Activated naive CD4-positive, alpha-beta T cell treated with anti-CD3 and anti-CD28 coated beads for 36 hours (primary cell): ENCODE results near the gene GRM7. TPM values are rescaled to one million over a fixed set of nuclear protein-coding genes. Genes with fewer than 3 reads are reported as not detected.

Source experiments
- CTCF ChIA-PET: fragments of 350-600 bp; sonication (Branson Sonifier 250); formaldehyde crosslinking; loops from one replicate; lab custom pipeline; 2021; ENCODE audit warnings: antibody characterized with exemption; lab: Charles Lee
- DNase-seq: peaks from one replicate; pipeline ENCODE4 v3.0.0-alpha.2; 2020
- H3K27ac Mint-ChIP-seq: one replicate; pipeline ENCODE4 v1.8.0; 2021; ENCODE audit warnings: mild to moderate bottlenecking, mixed read lengths
- H3K27me3 Mint-ChIP-seq: one replicate; pipeline ENCODE4 v1.8.0; 2021; ENCODE audit warnings: low read depth, mixed read lengths
- H3K36me3 Mint-ChIP-seq: one replicate; pipeline ENCODE4 v1.8.0; 2021; ENCODE audit warnings: low read depth, mixed read lengths
- H3K4me1 Mint-ChIP-seq: one replicate; pipeline ENCODE4 v1.8.0; 2021; ENCODE audit warnings: low read depth, mixed read lengths
- H3K4me3 Mint-ChIP-seq: one replicate; pipeline ENCODE4 v1.8.0; 2021; ENCODE audit warnings: mild to moderate bottlenecking, moderate library complexity, mixed read lengths
- H3K9me3 Mint-ChIP-seq: one replicate; pipeline ENCODE4 v1.8.0; 2021; ENCODE audit warnings: mixed read lengths
- intact Hi-C: fragments of 100-400 bp; cut with micrococcal nuclease; formaldehyde crosslinking; loops from one replicate; pipeline ENCODE4 v1.15.1; 2023
- total RNA-seq, 2 experiments: library from RNA; stranded (reverse); gene quantifications; one replicate each; pipeline ENCODE4 v1.2.3, GENCODE V29; 2021

GRM7 gene
- total RNA-seq, 2 experiments from 2014 or later: not detected

DNA sequence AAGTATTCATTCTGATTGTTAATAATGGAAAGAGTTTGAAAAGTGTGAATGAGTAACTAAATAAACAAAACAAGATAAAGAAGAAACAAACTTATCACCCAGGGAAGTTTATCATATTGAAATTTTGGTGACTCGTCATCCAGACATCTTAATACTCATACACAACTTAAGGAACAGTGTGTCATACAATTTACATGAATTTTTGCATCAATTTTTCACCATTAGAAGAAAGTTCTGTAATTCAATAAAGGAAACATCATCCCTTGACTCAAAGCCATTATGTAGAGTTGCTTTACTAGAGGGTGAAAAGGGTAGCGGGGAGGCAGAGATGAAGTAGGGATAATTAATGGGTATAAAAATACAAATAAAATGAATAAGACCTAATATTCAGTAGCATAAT is 536.2 kb downstream of the GRM7 start:
- DNase-seq: no peak
- no peaks in the 10 kb centered on the region for H3K36me3 Mint-ChIP-seq
- H3K4me3 Mint-ChIP-seq: no peak overlapping the region
- H3K9me3 Mint-ChIP-seq: peaks cover 3% of the 10 kb centered on the region
- H3K4me1 Mint-ChIP-seq: no peaks in the 10 kb centered on the region
- CTCF ChIA-PET: no interaction called here
- intact Hi-C loops: no loop called here
- H3K27ac Mint-ChIP-seq: no peak overlapping the region
- H3K27me3 Mint-ChIP-seq: no peaks in the 10 kb centered on the region

DNA sequence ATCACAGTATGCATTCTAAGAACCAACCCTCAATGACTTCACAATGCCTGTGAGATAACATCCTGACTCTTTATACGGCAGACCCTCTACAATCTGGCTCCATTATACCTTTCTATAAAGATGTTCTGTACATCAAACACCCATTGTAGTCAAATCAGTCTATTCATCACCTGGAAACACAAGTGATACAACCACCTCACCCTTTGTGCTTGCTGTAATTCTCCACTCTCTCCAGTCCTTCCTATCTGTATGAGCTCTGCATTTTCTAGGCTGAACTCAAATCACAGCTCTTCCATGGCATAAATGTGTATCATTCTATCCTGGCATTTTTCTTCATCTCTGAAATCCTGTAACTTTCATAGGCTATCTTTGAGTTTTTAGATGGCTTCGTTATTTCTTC is 539.4 kb downstream of the GRM7 start:
- DNase-seq: no peak
- no peaks in the 10 kb centered on the region for H3K27me3 Mint-ChIP-seq
- no peak overlapping the region for H3K4me3 Mint-ChIP-seq
- no peaks in the 10 kb centered on the region for H3K36me3 Mint-ChIP-seq
- H3K27ac Mint-ChIP-seq: no peak overlapping the region
- H3K9me3 Mint-ChIP-seq: peaks cover 1% of the 10 kb centered on the region
- intact Hi-C loops: no loop called here
- CTCF ChIA-PET: no interaction called here
- H3K4me1 Mint-ChIP-seq: no peaks in the 10 kb centered on the region

DNA sequence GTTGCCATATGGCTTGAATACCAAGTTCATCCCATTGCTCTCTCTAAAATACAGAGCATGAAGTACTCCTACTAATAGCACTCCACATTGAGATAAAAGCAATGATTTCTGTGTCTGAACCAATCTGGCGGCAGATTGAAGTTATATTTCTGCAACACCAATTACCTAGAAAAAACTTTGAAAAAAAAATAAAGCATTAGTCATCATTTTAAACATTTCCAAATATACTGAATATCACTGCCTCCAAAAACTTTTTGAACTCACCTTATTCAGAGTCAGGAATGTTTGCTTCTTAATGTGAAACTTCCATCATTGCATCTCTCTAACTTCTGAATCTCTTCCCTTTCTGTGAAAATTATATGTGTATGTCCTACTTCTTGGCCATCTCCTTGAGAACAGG is 540.5 kb downstream of the GRM7 start:
- CTCF ChIA-PET: no interaction called here
- no peak for DNase-seq
- intact Hi-C loops: no loop called here

GRCh38 chr3:7407107-7407506 is 546.2 kb downstream of the GRM7 start:
- H3K4me3 Mint-ChIP-seq: no peak overlapping the region
- no peaks in the 10 kb centered on the region for H3K27me3 Mint-ChIP-seq
- no peaks in the 10 kb centered on the region for H3K9me3 Mint-ChIP-seq
- H3K27ac Mint-ChIP-seq: no peak overlapping the region
- H3K4me1 Mint-ChIP-seq: no peaks in the 10 kb centered on the region
- DNase-seq: no peak
- intact Hi-C loops: no loop called here
- CTCF ChIA-PET: no interaction called here
- no peaks in the 10 kb centered on the region for H3K36me3 Mint-ChIP-seq

More for the DNA sequence above, 540.5 kb downstream of the GRM7 start:
- no peaks in the 10 kb centered on the region for H3K4me1 Mint-ChIP-seq
- H3K27me3 Mint-ChIP-seq: no peaks in the 10 kb centered on the region
- peaks cover 1% of the 10 kb centered on the region for H3K9me3 Mint-ChIP-seq
- no peaks in the 10 kb centered on the region for H3K36me3 Mint-ChIP-seq
- H3K27ac Mint-ChIP-seq: no peak overlapping the region
- no peak overlapping the region for H3K4me3 Mint-ChIP-seq

- no peak overlapping the region for H3K4me3 Mint-ChIP-seq
- intact Hi-C loops: no loop called here
- DNase-seq: no peak
- H3K27ac Mint-ChIP-seq: no peak overlapping the region
- no peaks in the 10 kb centered on the region for H3K27me3 Mint-ChIP-seq
- no peaks in the 10 kb centered on the region for H3K9me3 Mint-ChIP-seq
- CTCF ChIA-PET: no interaction called here
- no peaks in the 10 kb centered on the region for H3K4me1 Mint-ChIP-seq
- H3K36me3 Mint-ChIP-seq: no peaks in the 10 kb centered on the region
Observed at GRCh38 chr3:7410782-7411181, 549.9 kb downstream of the GRM7 start.

DNA sequence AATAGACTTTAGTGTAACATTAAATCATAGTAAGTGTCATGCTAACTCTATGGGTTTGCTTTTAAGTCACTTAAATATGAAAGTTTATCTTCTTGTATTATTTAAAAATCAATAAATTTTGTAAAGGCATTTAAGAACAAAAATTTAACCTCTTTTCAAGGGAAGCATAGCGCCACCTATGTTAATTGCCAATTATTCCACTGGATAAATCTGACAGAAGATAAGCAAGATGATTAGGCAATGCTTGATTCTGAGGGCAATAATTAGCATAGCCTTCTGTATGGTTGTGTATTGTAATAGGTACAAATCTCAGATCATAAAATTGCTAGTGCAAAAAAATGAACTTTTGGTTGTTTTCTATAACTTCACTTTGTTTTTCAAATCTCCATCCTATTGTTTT is 560.1 kb downstream of the GRM7 start:
- Mint-ChIP-seq H3K27me3 (no peaks in the 10 kb centered on the region), H3K27ac (no peak overlapping the region), H3K36me3 (no peaks in the 10 kb centered on the region), H3K4me1 (no peaks in the 10 kb centered on the region), H3K9me3 (peaks cover 2% of the 10 kb centered on the region), H3K4me3 (no peak overlapping the region)
- CTCF ChIA-PET: no interaction called here
- no peak for DNase-seq
- intact Hi-C loops: no loop called here

- no peaks in the 10 kb centered on the region for H3K36me3 Mint-ChIP-seq
- CTCF ChIA-PET: no interaction called here
- H3K27me3 Mint-ChIP-seq: peaks cover 1% of the 10 kb centered on the region
- H3K27ac Mint-ChIP-seq: no peak overlapping the region
- H3K9me3 Mint-ChIP-seq: peaks cover 1% of the 10 kb centered on the region
- no peak overlapping the region for H3K4me3 Mint-ChIP-seq
- no peaks in the 10 kb centered on the region for H3K4me1 Mint-ChIP-seq
- no peak for DNase-seq
- intact Hi-C loops: no loop called here
Observed at GRCh38 chr3:7423036-7423435, 562.1 kb downstream of the GRM7 start.

DNA sequence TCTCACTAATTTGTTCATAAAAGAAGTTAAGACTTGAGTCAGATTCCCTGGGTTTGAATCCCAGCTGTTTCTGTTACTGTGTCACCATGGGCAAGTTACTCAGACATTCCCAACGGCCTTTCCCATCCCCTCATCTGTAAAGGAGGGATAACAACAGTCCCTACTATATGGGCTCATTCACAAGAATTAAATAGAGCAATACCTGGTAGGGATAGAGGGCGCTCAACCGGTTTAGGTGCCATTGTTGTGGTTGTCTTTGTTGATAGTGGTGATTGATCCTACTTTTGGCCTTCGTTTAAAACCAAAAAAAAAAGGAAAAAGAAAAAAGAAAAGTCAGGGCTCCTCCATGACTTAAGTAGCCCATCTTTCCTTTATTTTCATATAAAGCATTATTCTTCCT is 563.1 kb downstream of the GRM7 start:
- Mint-ChIP-seq H3K4me1 (no peaks in the 10 kb centered on the region), H3K9me3 (no peaks in the 10 kb centered on the region), H3K27ac (no peak overlapping the region), H3K36me3 (no peaks in the 10 kb centered on the region), H3K4me3 (no peak overlapping the region), H3K27me3 (peaks cover 1% of the 10 kb centered on the region)
- DNase-seq: no peak
- CTCF ChIA-PET: no interaction called here
- intact Hi-C loops: no loop called here

DNA sequence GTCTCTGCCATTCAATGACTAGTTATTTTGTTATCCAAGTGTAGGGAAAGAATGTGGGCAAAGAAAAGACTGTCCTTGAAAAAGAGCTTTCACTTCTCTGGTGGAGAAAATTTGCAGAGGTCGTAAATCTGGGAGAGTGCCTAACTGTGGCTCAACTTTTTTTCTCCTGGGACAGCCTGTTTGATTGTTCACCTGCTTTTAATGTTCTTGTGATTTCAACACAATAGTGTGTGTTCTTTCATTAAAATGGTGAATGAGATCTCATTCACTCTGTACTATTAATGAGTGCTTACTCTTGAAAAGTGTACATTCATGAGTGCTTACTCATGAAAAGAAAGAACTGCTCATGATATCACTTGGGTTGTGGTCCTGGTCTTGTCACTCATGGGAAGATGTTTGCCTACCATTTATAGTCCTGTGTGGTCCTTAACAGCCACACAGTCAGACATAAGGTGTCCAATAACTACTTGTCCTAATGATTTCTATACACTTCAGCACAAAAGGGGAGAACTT is 567.3 kb downstream of the GRM7 start:
- H3K36me3 Mint-ChIP-seq: peaks cover 2% of the 10 kb centered on the region
- CTCF ChIA-PET: no interaction called here
- H3K27me3 Mint-ChIP-seq: peaks cover 1% of the 10 kb centered on the region
- no peak overlapping the region for H3K27ac Mint-ChIP-seq
- intact Hi-C loops: no loop called here
- DNase-seq: no peak
- peaks cover 6% of the 10 kb centered on the region for H3K9me3 Mint-ChIP-seq
- no peaks in the 10 kb centered on the region for H3K4me1 Mint-ChIP-seq
- H3K4me3 Mint-ChIP-seq: no peak overlapping the region

- CTCF ChIA-PET: no interaction called here
- intact Hi-C loops: no loop called here
- no peak for DNase-seq
- Mint-ChIP-seq H3K4me1 (no peaks in the 10 kb centered on the region), H3K4me3 (no peak overlapping the region), H3K36me3 (peaks cover 2% of the 10 kb centered on the region), H3K27ac (no peak overlapping the region), H3K27me3 (peaks cover 1% of the 10 kb centered on the region), H3K9me3 (peaks cover 17% of the 10 kb centered on the region)
Observed at GRCh38 chr3:7432610-7433009, 571.7 kb downstream of the GRM7 start.

GRCh38 chr3:7433073-7433472 is 572.2 kb downstream of the GRM7 start:
- Mint-ChIP-seq H3K27ac (no peak overlapping the region), H3K27me3 (no peaks in the 10 kb centered on the region), H3K36me3 (peaks cover 2% of the 10 kb centered on the region), H3K4me3 (no peak overlapping the region), H3K4me1 (no peaks in the 10 kb centered on the region), H3K9me3 (peaks cover 17% of the 10 kb centered on the region)
- no peak for DNase-seq
- intact Hi-C loops: no loop called here
- CTCF ChIA-PET: no interaction called here

DNA sequence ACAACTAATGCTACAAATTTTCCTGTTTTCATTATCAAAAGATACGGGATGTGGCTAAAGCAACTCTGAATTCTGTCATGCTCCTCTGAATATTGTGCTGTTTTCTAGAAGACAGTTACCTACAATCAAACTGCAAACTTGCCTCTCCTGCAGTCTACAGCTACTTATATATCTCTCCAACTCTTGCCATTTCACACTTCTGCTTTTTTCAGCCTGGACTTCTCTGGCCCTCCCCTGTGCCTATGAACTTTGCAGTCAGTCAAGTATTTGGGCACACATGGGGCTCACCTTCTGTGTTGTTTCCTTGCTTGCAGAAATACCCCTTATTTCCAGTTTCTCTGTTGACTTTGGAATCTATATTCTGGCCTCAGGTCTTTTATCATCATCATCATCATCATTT is 575.6 kb downstream of the GRM7 start:
- DNase-seq: no peak

DNA sequence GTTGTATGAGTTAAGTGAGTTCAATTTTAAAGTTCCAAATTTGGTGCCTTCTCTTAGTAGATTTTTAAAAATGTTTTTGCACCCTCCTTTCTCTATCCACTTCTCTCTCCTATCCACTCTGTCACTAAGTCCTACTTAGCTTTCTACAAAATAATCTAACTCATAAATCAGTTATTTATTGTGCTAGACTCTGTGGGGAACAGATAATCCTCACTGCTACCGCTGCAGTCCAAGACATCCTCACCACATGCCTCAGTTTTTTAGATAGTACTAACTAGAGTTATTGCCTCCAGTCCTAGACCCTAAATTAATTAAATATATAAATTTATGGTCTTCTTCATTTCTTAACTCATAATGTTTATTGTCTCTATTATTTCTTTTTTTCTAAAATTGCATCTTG is 576.3 kb downstream of the GRM7 start:
- DNase-seq: no peak
- H3K27me3 Mint-ChIP-seq: no peaks in the 10 kb centered on the region
- H3K4me3 Mint-ChIP-seq: no peak overlapping the region
- H3K36me3 Mint-ChIP-seq: peaks cover 2% of the 10 kb centered on the region
- intact Hi-C loops: no loop called here
- H3K27ac Mint-ChIP-seq: no peak overlapping the region
- no peaks in the 10 kb centered on the region for H3K4me1 Mint-ChIP-seq
- peaks cover 19% of the 10 kb centered on the region for H3K9me3 Mint-ChIP-seq
- CTCF ChIA-PET: no interaction called here

More for the DNA sequence above, 575.6 kb downstream of the GRM7 start:
- CTCF ChIA-PET: no interaction called here
- peaks cover 17% of the 10 kb centered on the region for H3K9me3 Mint-ChIP-seq
- no peaks in the 10 kb centered on the region for H3K27me3 Mint-ChIP-seq
- H3K27ac Mint-ChIP-seq: no peak overlapping the region
- H3K4me3 Mint-ChIP-seq: no peak overlapping the region
- intact Hi-C loops: no loop called here
- H3K36me3 Mint-ChIP-seq: peaks cover 2% of the 10 kb centered on the region
- no peaks in the 10 kb centered on the region for H3K4me1 Mint-ChIP-seq
